Camera-type eye (tissue), 1 donor: Measurements from ENCODE around the gene COX14. TPM values are rescaled to one million over a fixed set of nuclear protein-coding genes. Genes with fewer than 3 reads are reported as not detected.

Source experiments
- total RNA-seq: library from RNA; depleted of rRNA; stranded (reverse); fragments of >200 nt; gene quantifications from one replicate; pipeline ENCODE4 v1.2.3, GENCODE V29; 2014

Gene COX14
- 23.0 TPM for total RNA-seq

GRCh38 chr12:50111693-50112455 is at the start of gene COX14:
Gene COX14 (plus strand): TSS chr12:50112236. CDS start chr12:50120044, 7,808 bp downstream.

GRCh38 chr12:50084775-50085614 is 27.0 kb upstream of the COX14 start, which contains the start of gene SMARCD1:
Gene SMARCD1 (plus strand): TSS chr12:50085342. CDS start chr12:50085370, 28 bp downstream.

GRCh38 chr12:50103767-50104321 is 8.2 kb upstream of the COX14 start, which contains the start of gene GPD1:
Gene GPD1 (plus strand): TSS chr12:50104008. CDS start chr12:50104051, 43 bp downstream.

DNA sequence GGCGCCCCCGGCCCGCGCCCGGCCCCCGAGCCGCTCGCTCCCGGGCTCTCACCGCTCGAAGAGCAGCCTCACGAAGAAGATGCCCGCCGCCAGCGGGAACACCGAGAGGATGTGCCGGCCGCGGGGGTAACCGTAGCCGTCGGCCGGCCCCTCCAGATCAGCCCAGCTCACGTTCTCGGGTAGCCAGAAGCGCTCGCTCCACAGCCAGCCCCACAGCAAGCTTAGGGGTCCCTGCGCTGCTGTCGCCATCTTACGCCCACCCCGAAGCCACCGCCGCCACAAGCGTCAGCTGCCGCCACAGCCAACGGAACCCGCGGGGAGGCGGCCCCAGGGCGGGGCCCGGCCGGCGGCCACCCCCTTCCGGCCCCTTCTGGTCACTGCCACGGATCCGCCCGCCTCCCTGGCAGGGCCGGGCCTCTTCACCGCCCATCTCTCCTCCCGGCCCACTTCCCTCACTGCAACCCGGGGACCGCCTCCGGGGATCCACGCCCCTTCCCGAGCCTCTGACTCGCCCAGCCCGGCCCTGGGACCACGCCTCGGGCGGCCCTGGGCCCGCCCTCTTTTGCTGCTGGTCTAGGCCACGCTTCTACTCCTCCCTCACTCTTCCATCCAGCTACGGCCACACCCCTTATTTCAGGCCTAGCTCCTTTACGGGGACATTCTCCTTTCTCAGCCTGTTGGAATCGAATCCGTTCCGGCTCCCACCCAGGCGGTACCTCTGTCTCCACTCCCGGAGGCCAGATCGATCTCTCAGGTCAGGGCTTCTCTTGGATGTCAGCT is 55.2 kb downstream of the COX14 start, which contains the start of gene CERS5:
Gene CERS5, minus strand, starts transcription at position 321 of the 780 bp plus-strand sequence. Its CDS starts 72 bp downstream, at position 249.

Other genes with a start within 250 kb of the COX14 start
- 26.3 TPM for gene FAIM2, start 208.3 kb upstream of the COX14 start, total RNA-seq
- not detected for gene AQP2, start 161.5 kb upstream of the COX14 start, total RNA-seq
- gene AQP5, start 150.4 kb upstream of the COX14 start, total RNA-seq, result 82.5 TPM
- 1.9 TPM for gene AQP6, start 139.3 kb upstream of the COX14 start, total RNA-seq
- 49.2 TPM for gene RACGAP1, start 86.7 kb upstream of the COX14 start, total RNA-seq
- 8.0 TPM for gene ASIC1, start 54.6 kb upstream of the COX14 start, total RNA-seq
- 115 TPM for gene SMARCD1, start 26.9 kb upstream of the COX14 start, total RNA-seq
- 28.3 TPM for gene GPD1, start 8.2 kb upstream of the COX14 start, total RNA-seq
- 54.8 TPM for gene CERS5, start 55.1 kb downstream of the COX14 start, total RNA-seq
- gene LIMA1, start 171.3 kb downstream of the COX14 start, total RNA-seq, result 66.3 TPM